Hypothalamus (tissue), 51 donors: ENCODE data around the gene LCE1D.

Experiments
- DNase-seq, 51 donors: peaks; one replicate each; lab custom pipeline; 2025; lab: John Stamatoyannopoulos, UW

Gene LCE1D

DNA sequence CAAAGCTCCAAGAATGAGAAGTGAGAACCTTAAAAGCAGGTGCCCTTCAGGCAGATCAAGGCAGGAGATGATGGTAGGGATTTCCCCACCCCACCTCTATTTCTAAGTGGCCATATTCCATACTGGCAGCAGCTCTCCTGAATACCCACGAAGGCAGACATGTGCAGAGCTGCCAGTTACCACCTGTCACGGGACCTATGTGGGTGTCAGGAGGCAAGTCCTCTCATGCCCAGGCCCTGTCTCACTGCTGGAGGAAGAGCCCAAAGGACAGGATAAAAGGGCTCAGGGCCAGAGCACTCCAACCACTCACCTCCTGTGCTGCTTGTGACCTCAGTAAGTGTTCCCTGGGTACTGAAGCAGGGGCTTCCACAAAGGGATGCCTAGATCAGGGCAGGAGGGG lies 14.5 kb downstream of the LCE1D start:
- no peak for DNase-seq

DNA sequence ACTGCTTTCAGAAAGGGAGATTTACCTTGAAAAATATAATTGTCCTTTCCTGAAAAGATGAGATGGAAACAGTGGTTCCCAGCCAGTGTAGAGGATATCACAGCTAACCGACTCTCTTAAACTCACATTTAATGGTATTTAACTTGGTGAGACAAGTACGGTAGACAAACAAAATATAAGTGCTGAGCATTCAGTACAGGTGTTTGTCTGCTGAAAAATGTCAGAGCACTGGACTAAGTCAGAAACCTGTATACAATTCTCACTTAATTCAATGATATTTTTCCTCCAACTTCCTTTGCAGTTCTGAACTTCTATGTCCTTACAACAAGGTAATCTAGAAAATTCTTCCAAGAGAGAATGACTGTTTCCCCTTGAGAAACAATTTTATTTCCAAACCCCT lies 15.2 kb downstream of the LCE1D start, which contains the start of gene LCE1B:
Gene LCE1B, plus strand, starts transcription at position 301 of the 400 bp plus-strand sequence. CDS start 476 bp downstream, outside the sequence.
- no peak for DNase-seq

DNA sequence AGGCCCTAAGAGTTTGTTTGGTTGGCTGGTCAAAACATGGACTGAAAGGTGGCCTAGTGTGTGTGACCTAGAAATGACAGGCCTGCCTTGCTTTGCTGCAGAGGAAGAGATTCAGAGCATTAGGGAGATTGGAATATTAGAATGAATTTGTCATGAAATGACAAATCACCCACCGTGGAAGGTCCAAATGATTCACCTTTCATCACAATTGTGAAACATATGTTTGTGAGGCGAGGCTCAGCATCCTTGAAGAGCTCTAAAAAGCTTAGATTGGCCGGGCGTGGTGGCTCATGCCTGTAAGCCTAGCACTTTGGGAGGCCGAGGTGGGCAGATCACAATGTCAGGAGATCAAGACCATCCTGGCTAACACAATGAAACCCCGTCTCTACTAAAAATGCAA lies 20.8 kb downstream of the LCE1D start:
- DNase-seq, result no peak

GRCh38 chr1:152823294-152823693 lies 26.8 kb downstream of the LCE1D start:
- no peak for DNase-seq

- DNase-seq, result no peak
Observed at GRCh38 chr1:152824964-152825363, 28.4 kb downstream of the LCE1D start.

DNA sequence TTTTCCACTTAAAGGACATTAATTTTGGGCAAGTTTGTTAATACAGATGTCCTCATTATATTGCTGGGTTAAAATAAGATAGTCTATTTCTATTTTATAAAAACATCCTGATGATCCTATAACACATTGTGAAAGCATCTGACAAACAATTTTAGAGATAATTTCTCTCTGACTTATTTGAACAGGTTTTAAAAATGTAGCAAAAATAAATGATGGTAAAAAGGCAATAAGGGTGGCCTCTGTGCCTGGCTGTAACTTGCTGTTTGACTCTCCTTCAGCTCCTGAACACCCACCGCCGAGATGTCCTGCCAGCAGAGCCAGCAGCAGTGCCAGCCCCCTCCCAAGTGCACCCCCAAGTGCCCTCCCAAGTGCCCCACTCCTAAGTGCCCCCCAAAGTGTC lies 30.7 kb downstream of the LCE1D start, which contains the start of gene LCE1A:
Gene LCE1A, plus strand, starts transcription at position 301 of the 400 bp plus-strand sequence. Its CDS starts 0 bp downstream, at position 301.
- DNase-seq, result no peak

GRCh38 chr1:152836870-152837269 lies 40.3 kb downstream of the LCE1D start:
- DNase-seq, result no peak

DNA sequence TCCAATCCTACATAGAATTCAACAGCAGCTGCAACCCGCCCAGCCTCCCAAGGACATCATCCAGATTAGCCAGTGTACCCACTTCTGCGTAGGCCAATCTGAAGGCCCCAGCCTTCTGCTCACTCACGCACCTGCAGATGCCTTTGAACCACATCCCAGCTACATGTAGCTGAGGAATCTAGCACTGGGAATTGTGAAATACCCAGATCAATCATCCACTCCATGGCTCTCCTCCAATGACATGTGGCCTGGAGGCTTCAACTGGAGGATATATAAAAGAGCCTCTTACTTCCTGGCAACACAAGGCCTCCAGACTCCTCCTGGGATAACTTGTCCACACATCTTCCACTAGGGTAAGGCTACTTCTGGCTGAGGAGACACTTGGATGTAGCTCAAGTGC lies 46.0 kb downstream of the LCE1D start, which contains the start of gene LCE6A:
Gene LCE6A, plus strand, starts transcription at position 301 of the 400 bp plus-strand sequence. CDS start 665 bp downstream, outside the sequence.
- no peak for DNase-seq
